ENCODE measurements around the gene TDRD7.
"Not testable (repeated sequence)": the region's sequence is repeated elsewhere in the genome, so short reads cannot be mapped to it uniquely, and the experiment has no call there.

TDRD7 gene

GRCh38 chr9:97419309-97419867 is 7.5 kb downstream of the TDRD7 start:
- no peak for DNase-seq (ENCODE audit: extremely low read depth in 1 of 2, low read depth in 1 of 2)

- no peak for DNase-seq (ENCODE audit: extremely low read depth in 1 of 2, low read depth in 1 of 2)
These were observed 13.6 kb downstream of the TDRD7 start for GRCh38 chr9:97425336-97425972.

GRCh38 chr9:97425973-97426336 is 14.1 kb downstream of the TDRD7 start:
- DNase-seq (ENCODE audit: extremely low read depth in 1 of 2, low read depth in 1 of 2) = no peak

GRCh38 chr9:97427885-97428284 is 16.0 kb downstream of the TDRD7 start:
- DNase-seq (ENCODE audit: extremely low read depth in 1 of 2, low read depth in 1 of 2) = no peak

- no peak for DNase-seq (ENCODE audit: extremely low read depth in 1 of 2, low read depth in 1 of 2)
These were observed 18.6 kb downstream of the TDRD7 start for GRCh38 chr9:97430316-97431043.

GRCh38 chr9:97431044-97431441 is 19.1 kb downstream of the TDRD7 start:
- DNase-seq (ENCODE audit: extremely low read depth in 1 of 2, low read depth in 1 of 2) = no peak

- no peak for DNase-seq (ENCODE audit: extremely low read depth in 1 of 2, low read depth in 1 of 2)
These were observed 19.8 kb downstream of the TDRD7 start for GRCh38 chr9:97431549-97432143.

GRCh38 chr9:97437051-97437600 is 25.2 kb downstream of the TDRD7 start:
- no peak for DNase-seq (ENCODE audit: extremely low read depth in 1 of 2, low read depth in 1 of 2)

- no peak for DNase-seq (ENCODE audit: extremely low read depth in 1 of 2, low read depth in 1 of 2)
These were observed 26.4 kb downstream of the TDRD7 start for GRCh38 chr9:97438257-97438656.

- no peak for DNase-seq (ENCODE audit: extremely low read depth in 1 of 2, low read depth in 1 of 2)
These were observed 26.8 kb downstream of the TDRD7 start for GRCh38 chr9:97438666-97439065.

GRCh38 chr9:97440160-97440559 is 28.3 kb downstream of the TDRD7 start:
- no peak for DNase-seq (ENCODE audit: extremely low read depth in 1 of 2, low read depth in 1 of 2)

- no peak for DNase-seq (ENCODE audit: extremely low read depth in 1 of 2, low read depth in 1 of 2)
These were observed 29.8 kb downstream of the TDRD7 start for GRCh38 chr9:97441729-97442128.

- no peak for DNase-seq (ENCODE audit: extremely low read depth in 1 of 2, low read depth in 1 of 2)
These were observed 33.3 kb downstream of the TDRD7 start for GRCh38 chr9:97445119-97445701.

GRCh38 chr9:97447001-97447400 is 35.1 kb downstream of the TDRD7 start:
- no peak for DNase-seq (ENCODE audit: extremely low read depth in 1 of 2, low read depth in 1 of 2)

- not testable (repeated sequence) for DNase-seq (ENCODE audit: extremely low read depth in 1 of 2, low read depth in 1 of 2)
These were observed 41.7 kb downstream of the TDRD7 start for GRCh38 chr9:97453573-97453972.

- DNase-seq (ENCODE audit: extremely low read depth in 1 of 2, low read depth in 1 of 2) = not testable (repeated sequence)
These were observed 44.9 kb downstream of the TDRD7 start for GRCh38 chr9:97456841-97457240.

- no peak for DNase-seq (ENCODE audit: extremely low read depth in 1 of 2, low read depth in 1 of 2)
These were observed 47.4 kb downstream of the TDRD7 start for GRCh38 chr9:97459326-97459725.

GRCh38 chr9:97462159-97462558 is 50.3 kb downstream of the TDRD7 start:
- no peak for DNase-seq (ENCODE audit: extremely low read depth in 1 of 2, low read depth in 1 of 2)

- no peak for DNase-seq (ENCODE audit: extremely low read depth in 1 of 2, low read depth in 1 of 2)
These were observed 51.0 kb downstream of the TDRD7 start for GRCh38 chr9:97462914-97463313.

GRCh38 chr9:97468658-97469448 is 57.0 kb downstream of the TDRD7 start:
- DNase-seq (ENCODE audit: extremely low read depth in 1 of 2, low read depth in 1 of 2) = peak in 1 of 2 donors; percentile 15
